GM19351 (cell line): ENCODE results near the gene GK.
"Not testable (repeated sequence)": the region's sequence is repeated elsewhere in the genome, so short reads cannot be mapped to it uniquely, and the experiment has no call there.

Experiments
- ATAC-seq: cut with Tn5 transposase; IDR thresholded peaks from one replicate; pipeline ENCODE4 v1.9.1; 2021; ENCODE audit warnings: mild to moderate bottlenecking, moderate library complexity; ENCODE audit not compliant: unreplicated experiment

Gene GK

GRCh38 chrX:30652527-30653414 is 452 bp upstream of the GK start:
- ATAC-seq, result peak; percentile 78

GRCh38 chrX:30654386-30654785 is 1.2 kb downstream of the GK start:
- not testable (repeated sequence) for ATAC-seq

- ATAC-seq, result no peak
Observed at GRCh38 chrX:30654989-30655607, 1.9 kb downstream of the GK start.

GRCh38 chrX:30655991-30656390 is 2.8 kb downstream of the GK start:
- no peak for ATAC-seq

- ATAC-seq, result no peak
Observed at GRCh38 chrX:30657196-30658161, 4.3 kb downstream of the GK start.

GRCh38 chrX:30659421-30659820 is 6.2 kb downstream of the GK start:
- peak; percentile 40 for ATAC-seq

- no peak for ATAC-seq
Observed at GRCh38 chrX:30661228-30661627, 8.0 kb downstream of the GK start.

GRCh38 chrX:30663322-30663721 is 10.1 kb downstream of the GK start:
- ATAC-seq, result no peak

GRCh38 chrX:30665471-30665870 is 12.2 kb downstream of the GK start:
- ATAC-seq, result no peak

GRCh38 chrX:30666094-30666493 is 12.9 kb downstream of the GK start:
- ATAC-seq, result no peak

- no peak for ATAC-seq
Observed at GRCh38 chrX:30668581-30668980, 15.4 kb downstream of the GK start.

GRCh38 chrX:30671189-30671588 is 18.0 kb downstream of the GK start:
- ATAC-seq, result not testable (repeated sequence)

GRCh38 chrX:30673127-30673796 is 20.0 kb downstream of the GK start:
- no peak for ATAC-seq

- ATAC-seq, result no peak
Observed at GRCh38 chrX:30673884-30674598, 20.8 kb downstream of the GK start.

GRCh38 chrX:30674799-30675198 is 21.6 kb downstream of the GK start:
- no peak for ATAC-seq

GRCh38 chrX:30679369-30679768 is 26.1 kb downstream of the GK start:
- no peak for ATAC-seq

GRCh38 chrX:30680618-30681017 is 27.4 kb downstream of the GK start:
- ATAC-seq, result no peak

- ATAC-seq, result no peak
Observed at GRCh38 chrX:30688641-30689040, 35.4 kb downstream of the GK start.

- no peak for ATAC-seq
Observed at GRCh38 chrX:30689116-30689515, 35.9 kb downstream of the GK start.

GRCh38 chrX:30690330-30690729 is 37.1 kb downstream of the GK start:
- no peak for ATAC-seq
